PC-3 (cell line): ENCODE data around the gene EFCC1. TPM values are rescaled to one million over a fixed set of nuclear protein-coding genes. Genes with fewer than 3 reads are reported as not detected.

ENCODE experiments used
- ATAC-seq: fragments of 200-7000 bp; cut with Tn5 transposase; 2 replicates; pipeline ENCODE4 v1.9.1; 2020; ENCODE audit warnings: mild to moderate bottlenecking, moderate library complexity
- BruUV-seq: library from RNA; stranded (reverse); fragments of 400-500 nt; replicated peaks from 2 replicates; lab custom pipeline; 2021; lab: Mats Ljungman, UMichigan
- CTCF ChIA-PET: fragments of 300-600 bp; sonication (Branson Sonifier 250); formaldehyde crosslinking; loops from one replicate; lab custom pipeline; 2022; ENCODE audit warnings: antibody characterized with exemption; lab: Charles Lee
- POLR2A ChIA-PET: fragments of 300-600 bp; sonication (Branson Sonifier 250); formaldehyde crosslinking; loops from one replicate; lab custom pipeline; 2022; ENCODE audit warnings: antibody characterized with exemption; ENCODE audit not compliant: unreplicated experiment; lab: Charles Lee
- DNase-seq: peaks from one replicate; pipeline ENCODE4 v3.0.0-alpha.2; 2015
- H2AFZ ChIP-seq: fragments of 300-600 bp; sonication (generic); 2 replicates; pipeline ENCODE4 v1.6.0; 2016; ENCODE audit warnings: antibody characterized with exemption, low read length
- H3F3A ChIP-seq: fragments of 300-600 bp; sonication (generic); one replicate; pipeline ENCODE4 v1.6.0; 2017; ENCODE audit warnings: antibody characterized with exemption, low read length, control low read depth, mild to moderate bottlenecking; ENCODE audit not compliant: unreplicated experiment
- H3K27ac ChIP-seq: fragments of 300-600 bp; sonication (generic); 2 replicates; pipeline ENCODE4 v1.5.1; 2016; ENCODE audit warnings: mild to moderate bottlenecking, low read length
- H3K27me3 ChIP-seq: fragments of 300-600 bp; sonication (generic); 2 replicates; pipeline ENCODE4 v1.6.1; 2016; ENCODE audit warnings: low read length, mixed read lengths
- H3K36me3 ChIP-seq: fragments of 300-600 bp; sonication (generic); 2 replicates; pipeline ENCODE4 v1.6.1; 2016; ENCODE audit warnings: low read depth, mixed run types, low read length, mixed read lengths
- H3K4me1 ChIP-seq: fragments of 300-600 bp; sonication (generic); 2 replicates; pipeline ENCODE4 v1.5.1; 2016; ENCODE audit warnings: low read length; ENCODE audit not compliant: insufficient read depth
- H3K4me2 ChIP-seq: fragments of 300-600 bp; sonication (generic); 2 replicates; pipeline ENCODE4 v1.6.0; 2016; ENCODE audit warnings: low read length
- H3K4me3 ChIP-seq: fragments of 300-600 bp; sonication (generic); 2 replicates; pipeline ENCODE4 v1.5.1; 2016; ENCODE audit warnings: mild to moderate bottlenecking, low read length, mixed read lengths
- H3K79me2 ChIP-seq: fragments of 300-600 bp; sonication (generic); 2 replicates; pipeline ENCODE4 v1.6.1; 2017; ENCODE audit warnings: low read length, mixed read lengths
- H3K9ac ChIP-seq: fragments of 300-600 bp; sonication (generic); 2 replicates; pipeline ENCODE4 v1.6.0; 2016; ENCODE audit warnings: mild to moderate bottlenecking, low read length
- H3K9me2 ChIP-seq: fragments of 300-600 bp; sonication (generic); replicated peaks from 2 replicates; pipeline ENCODE4 v1.6.1; 2016; ENCODE audit warnings: mixed run types, low read length, mixed read lengths
- H3K9me3 ChIP-seq: fragments of 300-600 bp; sonication (generic); 2 replicates; pipeline ENCODE4 v1.6.1; 2016; ENCODE audit warnings: low read length, mixed read lengths
- H4K20me1 ChIP-seq: fragments of 300-600 bp; sonication (generic); 2 replicates; pipeline ENCODE4 v1.6.1; 2016; ENCODE audit warnings: low read length, mixed read lengths
- CTCF ChIP-seq: fragments of 300-600 bp; sonication (generic); conservative IDR thresholded peaks from 2 replicates; pipeline ENCODE4 v1.5.1; 2017; ENCODE audit warnings: antibody characterized with exemption, low read depth, mild to moderate bottlenecking, low read length
- EZH2 ChIP-seq: fragments of 300-600 bp; sonication (generic); IDR thresholded peaks from one replicate; pipeline ENCODE4 v1.6.1; 2017; ENCODE audit warnings: antibody characterized with exemption, mild to moderate bottlenecking, low read length; ENCODE audit not compliant: unreplicated experiment
- EZH2phosphoT487 ChIP-seq: fragments of 300-600 bp; sonication (generic); IDR thresholded peaks from 2 replicates; pipeline ENCODE4 v1.6.1; 2018; ENCODE audit warnings: mild to moderate bottlenecking, antibody characterized with exemption, low read length, borderline replicate concordance
- intact Hi-C: fragments of 100-400 bp; cut with micrococcal nuclease; formaldehyde crosslinking; loops from 2 replicates; pipeline ENCODE4 v1.9.0; 2023
- total RNA-seq: library from RNA; depleted of rRNA; stranded (reverse); fragments of >200 nt; gene quantifications from 2 replicates; pipeline ENCODE4 v1.2.3, GENCODE V29; 2014

The EFCC1 gene
- total RNA-seq, 1 experiment from 2014 or later: not detected

GRCh38 chr3:129015388-129016105 is 14.4 kb downstream of the EFCC1 start:
- no peak for DNase-seq
- H3K79me2 ChIP-seq: no peaks in the 10 kb centered on the region
- TF ChIP-seq CTCF (no peak), EZH2phosphoT487 (no peak), EZH2 (no peak)
- no TSS peak for BruUV-seq
- no peak overlapping the region for H3K9ac ChIP-seq
- intact Hi-C loops: no loop called here
- no peaks in the 10 kb centered on the region for H3K9me2 ChIP-seq
- H3K36me3 ChIP-seq: no peaks in the 10 kb centered on the region
- POLR2A ChIA-PET: no interaction called here
- H3K27me3 ChIP-seq: no peaks in the 10 kb centered on the region
- H3F3A ChIP-seq: no peaks in the 10 kb centered on the region
- peaks cover 5% of the 10 kb centered on the region for H3K4me1 ChIP-seq
- H3K9me3 ChIP-seq: no peaks in the 10 kb centered on the region
- no peak overlapping the region for H3K27ac ChIP-seq
- H4K20me1 ChIP-seq: no peaks in the 10 kb centered on the region
- CTCF ChIA-PET: interaction anchor here (1.1 to 3.0 kb wide), 2 partner anchors 38 to 45 kb away, joined by 5 to 45 read pairs; no protein-coding TSS in a partner anchor
- H3K4me2 ChIP-seq: no peak overlapping the region
- H3K4me3 ChIP-seq: no peak overlapping the region
- peak overlapping the region; percentile 38; the same call in 1 of the 2 replicates for H2AFZ ChIP-seq
- no peak for ATAC-seq

GRCh38 chr3:129016356-129016719 is 15.2 kb downstream of the EFCC1 start:
- peak; percentile 30 for DNase-seq
- BruUV-seq: no TSS peak
- no peak overlapping the region for H3K9ac ChIP-seq
- H3K27me3 ChIP-seq: no peaks in the 10 kb centered on the region
- H3K4me2 ChIP-seq: no peak overlapping the region
- H3K36me3 ChIP-seq: no peaks in the 10 kb centered on the region
- intact Hi-C loops: no loop called here
- TF ChIP-seq EZH2 (no peak), CTCF (no peak), EZH2phosphoT487 (no peak)
- H3K9me2 ChIP-seq: no peaks in the 10 kb centered on the region
- CTCF ChIA-PET: interaction anchor here (0.5 to 3.0 kb wide), 3 partner anchors 37 to 854 kb away, joined by 3 to 45 read pairs (median 5); no protein-coding TSS in a partner anchor
- ATAC-seq: peak; percentile 72
- no peak overlapping the region for H2AFZ ChIP-seq
- peaks cover 5% of the 10 kb centered on the region for H3K4me1 ChIP-seq
- H4K20me1 ChIP-seq: no peaks in the 10 kb centered on the region
- H3K27ac ChIP-seq: no peak overlapping the region
- no peak overlapping the region for H3K4me3 ChIP-seq
- H3K79me2 ChIP-seq: no peaks in the 10 kb centered on the region
- no peaks in the 10 kb centered on the region for H3K9me3 ChIP-seq
- H3F3A ChIP-seq: no peaks in the 10 kb centered on the region
- POLR2A ChIA-PET: no interaction called here
